Neural cell (in vitro differentiated cells): Measurements from ENCODE around the gene DOK4. TPM values are rescaled to one million over a fixed set of nuclear protein-coding genes. Genes with fewer than 3 reads are reported as not detected.

ENCODE experiments used
- H2AFZ ChIP-seq: fragments of 200-600, 300-800 bp; sonication (generic), shearing (Covaris generic); 2 replicates; pipeline ENCODE4 v1.6.0; 2014; ENCODE audit warnings: low read depth, mild to moderate bottlenecking, antibody characterized with exemption, low read length, moderate library complexity
- H3F3A ChIP-seq: fragments of 200-600 bp; shearing (Covaris generic); 2 replicates; pipeline ENCODE4 v1.6.1; 2016; ENCODE audit warnings: mild to moderate bottlenecking, moderate library complexity, mixed read lengths, antibody characterized with exemption, low read length; ENCODE audit not compliant: insufficient read depth, poor library complexity, severe bottlenecking
- H3K27ac ChIP-seq: fragments of 200-600, 300-800 bp; sonication (generic), shearing (Covaris generic); 2 replicates; pipeline ENCODE4 v1.5.1; 2014; ENCODE audit warnings: mild to moderate bottlenecking, low read length, moderate library complexity
- H3K27me3 ChIP-seq: fragments of 300-800, 200-600 bp; sonication (generic), shearing (Covaris generic); 2 replicates; pipeline ENCODE4 v1.6.0; 2014; ENCODE audit warnings: mild to moderate bottlenecking, low read depth, low read length, moderate library complexity; ENCODE audit not compliant: insufficient read depth
- H3K36me3 ChIP-seq: fragments of 300-800, 200-600 bp; sonication (generic), shearing (Covaris generic); 2 replicates; pipeline ENCODE4 v1.5.1; 2014; ENCODE audit warnings: mild to moderate bottlenecking, antibody characterized with exemption, low read length, moderate library complexity; ENCODE audit not compliant: insufficient read depth
- H3K4me2 ChIP-seq: fragments of 300-800, 200-600 bp; sonication (generic), shearing (Covaris generic); 2 replicates; pipeline ENCODE4 v1.6.0; 2014; ENCODE audit warnings: mild to moderate bottlenecking, low read length
- H3K4me3 ChIP-seq: fragments of 300-800, 200-600 bp; sonication (generic), shearing (Covaris generic); 2 replicates; pipeline ENCODE4 v1.5.1; 2014; ENCODE audit warnings: mild to moderate bottlenecking, low read length, moderate library complexity
- H3K79me2 ChIP-seq: fragments of 200-600 bp; shearing (Covaris generic); replicated peaks from 2 replicates; pipeline ENCODE4 v1.6.0; 2014; ENCODE audit warnings: mild to moderate bottlenecking, low read length, moderate library complexity; ENCODE audit not compliant: insufficient read depth
- H3K9ac ChIP-seq: fragments of 300-800, 200-600 bp; sonication (generic), shearing (Covaris generic); 2 replicates; pipeline ENCODE4 v1.6.1; 2016; ENCODE audit warnings: mild to moderate bottlenecking, low read length, mixed read lengths
- H3K9me2 ChIP-seq: fragments of 200-600 bp; shearing (Covaris generic); 2 replicates; pipeline ENCODE4 v1.6.1; 2016; ENCODE audit warnings: mild to moderate bottlenecking, low read length, mixed read lengths; ENCODE audit not compliant: insufficient read depth
- H3K9me3 ChIP-seq: fragments of 200-600, 300-800 bp; sonication (generic), shearing (Covaris generic); 2 replicates; pipeline ENCODE4 v1.6.1; 2016; ENCODE audit warnings: mild to moderate bottlenecking, mixed run types, low read length, moderate library complexity, mixed read lengths
- H4K20me1 ChIP-seq: fragments of 200-600 bp; shearing (Covaris generic); 2 replicates; pipeline ENCODE4 v1.6.1; 2016; ENCODE audit warnings: mild to moderate bottlenecking, mixed run types; ENCODE audit not compliant: insufficient read depth
- CTCF ChIP-seq: fragments of 450-650 bp; IDR thresholded peaks from 2 replicates; pipeline ENCODE4 v1.5.1; 2014; ENCODE audit warnings: antibody characterized with exemption, mild to moderate bottlenecking, moderate library complexity; ENCODE audit not compliant: poor library complexity, severe bottlenecking
- EP300 ChIP-seq: fragments of 450-650 bp; conservative IDR thresholded peaks from 2 replicates; pipeline ENCODE4 v1.6.1; 2014; ENCODE audit warnings: antibody characterized with exemption, mild to moderate bottlenecking, moderate library complexity; ENCODE audit not compliant: poor library complexity, severe bottlenecking
- EZH2 ChIP-seq: fragments of 200-600, 300-800 bp; shearing (Covaris generic), sonication (generic); IDR thresholded peaks from 2 replicates; pipeline ENCODE4 v1.6.1; 2014; ENCODE audit warnings: antibody characterized with exemption, low read length, borderline replicate concordance, mild to moderate bottlenecking; ENCODE audit not compliant: insufficient read depth, poor library complexity, severe bottlenecking
- MXI1 ChIP-seq: fragments of 450-650 bp; conservative IDR thresholded peaks from 2 replicates; pipeline ENCODE4 v1.6.1; 2014; ENCODE audit warnings: antibody characterized with exemption, mild to moderate bottlenecking; ENCODE audit not compliant: poor library complexity, severe bottlenecking
- POLR2AphosphoS5 ChIP-seq: IDR thresholded peaks from 2 replicates; pipeline ENCODE4 v1.6.1; 2012
- RAD21 ChIP-seq: fragments of 450-650 bp; conservative IDR thresholded peaks from 2 replicates; pipeline ENCODE4 v1.6.1; 2014; ENCODE audit warnings: antibody characterized with exemption, mild to moderate bottlenecking, moderate library complexity
- REST ChIP-seq: IDR thresholded peaks from 2 replicates; pipeline ENCODE4 v1.6.1; 2012; ENCODE audit warnings: borderline replicate concordance
- SMC3 ChIP-seq: fragments of 450-650 bp; conservative IDR thresholded peaks from 2 replicates; pipeline ENCODE4 v1.6.1; 2014; ENCODE audit warnings: antibody characterized with exemption, mild to moderate bottlenecking, moderate library complexity; ENCODE audit not compliant: poor library complexity
- TAF1 ChIP-seq: IDR thresholded peaks from 2 replicates; pipeline ENCODE4 v1.6.1; 2012; ENCODE audit warnings: low read depth
- polyA plus RNA-seq: library from polyadenylated mRNA; depleted of rRNA; stranded (reverse); fragments of >200 nt; gene quantifications from 2 replicates; pipeline ENCODE4 v1.2.3, GENCODE V29; 2014

The DOK4 gene
- polyA plus RNA-seq, 1 donor from 2014 or later, result 214 TPM

- TF ChIP-seq POLR2AphosphoS5 (no peak), CTCF (no peak)
- Histone ChIP-seq H3K9me3 (no peaks in the 10 kb centered on the region), H3K4me2 (no peak overlapping the region), H3F3A (no peaks in the 10 kb centered on the region), H3K4me3 (no peak overlapping the region), H3K27me3 (no peaks in the 10 kb centered on the region), H3K79me2 (peaks cover 23% of the 10 kb centered on the region), H2AFZ (no peak overlapping the region), H4K20me1 (no peaks in the 10 kb centered on the region), H3K27ac (no peak overlapping the region), H3K9ac (no peak overlapping the region), H3K36me3 (no peaks in the 10 kb centered on the region), H3K9me2 (no peaks in the 10 kb centered on the region)
Observed at GRCh38 chr16:57482845-57483545, 3.3 kb downstream of the DOK4 start.

GRCh38 chr16:57481421-57481820, 4.9 kb downstream of the DOK4 start:
- Histone ChIP-seq H3K4me2 (no peak overlapping the region), H3K27me3 (no peaks in the 10 kb centered on the region), H3K4me3 (no peak overlapping the region), H3K79me2 (peaks cover 39% of the 10 kb centered on the region), H3K9ac (no peak overlapping the region), H3K9me2 (no peaks in the 10 kb centered on the region), H2AFZ (no peak overlapping the region), H3K27ac (no peak overlapping the region), H3F3A (no peaks in the 10 kb centered on the region), H3K9me3 (no peaks in the 10 kb centered on the region), H3K36me3 (no peaks in the 10 kb centered on the region), H4K20me1 (peaks cover 2% of the 10 kb centered on the region)
- TF ChIP-seq POLR2AphosphoS5, result no peak

- no peaks in the 10 kb centered on the region for H3K27me3 ChIP-seq
- no peak overlapping the region for H3K9ac ChIP-seq
- no peak overlapping the region for H2AFZ ChIP-seq
- no peak overlapping the region for H3K27ac ChIP-seq
- TF ChIP-seq CTCF (no peak), TAF1 (no peak), MXI1 (no peak), SMC3 (no peak), POLR2AphosphoS5 (no peak), EP300 (no peak), REST (no peak), EZH2 (no peak), RAD21 (no peak)
- no peak overlapping the region for H3K4me2 ChIP-seq
- peaks cover 41% of the 10 kb centered on the region for H3K79me2 ChIP-seq
- no peaks in the 10 kb centered on the region for H3F3A ChIP-seq
- no peaks in the 10 kb centered on the region for H3K9me3 ChIP-seq
- H4K20me1 ChIP-seq, result peaks cover 4% of the 10 kb centered on the region
- H3K4me3 ChIP-seq, result no peak overlapping the region
- H3K9me2 ChIP-seq, result no peaks in the 10 kb centered on the region
- no peaks in the 10 kb centered on the region for H3K36me3 ChIP-seq
Observed at GRCh38 chr16:57480754-57481230, 5.5 kb downstream of the DOK4 start.
